ENCODE results near the gene FAT1.

FAT1 gene

DNA sequence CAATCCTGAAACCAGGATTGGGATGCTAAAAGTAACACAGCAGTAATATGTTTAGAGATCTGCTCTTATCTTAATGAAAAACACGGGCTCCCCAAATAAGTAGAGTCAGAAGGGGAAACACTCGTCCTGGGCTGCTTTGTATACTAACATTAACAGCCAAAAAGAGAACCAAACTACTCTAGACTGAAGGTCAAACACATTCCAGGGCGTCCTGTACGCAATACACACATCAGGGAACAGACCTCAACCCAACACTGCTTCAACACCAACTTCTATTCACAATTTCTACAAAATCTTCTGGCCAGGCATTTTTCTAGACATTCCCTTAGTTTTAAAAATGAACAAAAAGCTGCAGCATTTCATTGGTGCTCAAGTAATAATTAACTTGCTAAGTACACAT lies 21.4 kb downstream of the FAT1 start:
- Histone ChIP-seq H2BK12ac (ENCODE audit: low read length) (no peak overlapping the region), H2AFZ (ENCODE audit: insufficient read depth, low read length, poor library complexity) (no peak overlapping the region), H3K36me3 (ENCODE audit: control insufficient read depth in 1 of 2, insufficient read depth in 2 of 2, low read length in 2 of 2) (peaks cover 17 to 25% of the 10 kb centered on the region in 2 experiments), H2AK5ac (ENCODE audit: low read length) (no peak overlapping the region), H3K4ac (ENCODE audit: low read depth, low read length) (no peak overlapping the region), H3K79me1 (ENCODE audit: low read length) (peaks cover 21% of the 10 kb centered on the region), H4K8ac (ENCODE audit: low read depth, low read length) (no peak overlapping the region), H3K14ac (ENCODE audit: low read length) (no peak overlapping the region), H4K91ac (ENCODE audit: low read depth, low read length) (no peak overlapping the region), H4K12ac (ENCODE audit: low read depth, low read length) (no peak overlapping the region), H3K4me2 (ENCODE audit: low read length) (no peak overlapping the region), H3K27ac (ENCODE audit: low read depth, low read length) (no peak overlapping the region), H3K23ac (ENCODE audit: low read length) (no peak overlapping the region), H3K79me2 (ENCODE audit: control insufficient read depth, insufficient read depth, low read length, poor library complexity) (peaks cover 21% of the 10 kb centered on the region), H3K9ac (ENCODE audit: low read length) (no peak overlapping the region), H2BK5ac (ENCODE audit: low read depth, low read length, poor library complexity) (no peak overlapping the region), H3K9me3 (ENCODE audit: insufficient read depth, low read depth, low read length) (no peaks in the 10 kb centered on the region), H3K27me3 (ENCODE audit: insufficient read depth, low read length) (no peaks in the 10 kb centered on the region), H2BK120ac (ENCODE audit: insufficient read depth, low read length, poor library complexity) (no peak overlapping the region), H3K4me3 (ENCODE audit: low read depth, low read length) (no peak overlapping the region), H3K4me1 (ENCODE audit: control insufficient read depth in 1 of 2, insufficient read depth in 2 of 2, low read length in 2 of 2) (peaks cover 22 to 35% of the 10 kb centered on the region in 2 experiments), H3K18ac (ENCODE audit: low read length) (no peak overlapping the region)
- no CpG with 5 or more reads among the region's 4 CpGs for WGBS (ENCODE audit: extremely low coverage, insufficient coverage, insufficient read length)
- DNase-seq, result no peak

DNA sequence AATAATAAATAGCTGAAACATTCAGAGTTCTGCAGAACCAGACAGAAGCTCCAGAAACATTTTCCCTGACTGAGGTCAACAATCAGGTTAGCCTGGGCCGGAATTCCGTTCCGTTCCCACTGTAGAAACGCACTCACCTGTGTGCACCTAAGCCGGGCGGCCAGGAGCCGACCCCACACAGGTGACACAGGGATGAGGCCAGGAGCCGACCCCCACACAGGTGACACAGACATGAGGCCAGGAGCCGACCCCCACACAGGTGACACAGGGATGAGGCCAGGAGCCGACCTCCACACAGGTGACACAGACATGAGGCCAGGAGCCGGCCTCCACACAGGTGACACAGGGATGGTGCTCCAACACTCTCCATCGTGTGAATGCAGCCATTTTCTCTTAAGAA lies 21.9 kb downstream of the FAT1 start:
- WGBS (ENCODE audit: extremely low coverage, insufficient coverage, insufficient read length), result no CpG with 5 or more reads among the region's 12 CpGs
- no peak overlapping the region for H3K4me2 ChIP-seq (ENCODE audit: low read length)
- DNase-seq, result no peak
- no peak overlapping the region for H4K12ac ChIP-seq (ENCODE audit: low read depth, low read length)
- peak overlapping the region; percentile 16 for H2AK5ac ChIP-seq (ENCODE audit: low read length)
- H3K4me3 ChIP-seq (ENCODE audit: low read depth, low read length), result no peak overlapping the region
- H3K27me3 ChIP-seq (ENCODE audit: insufficient read depth, low read length), result no peaks in the 10 kb centered on the region
- H2BK12ac ChIP-seq (ENCODE audit: low read length), result no peak overlapping the region
- H3K9ac ChIP-seq (ENCODE audit: low read length), result no peak overlapping the region
- H4K91ac ChIP-seq (ENCODE audit: low read depth, low read length), result no peak overlapping the region
- peak overlapping the region; percentile 58 for H3K27ac ChIP-seq (ENCODE audit: low read depth, low read length)
- no peak overlapping the region for H3K14ac ChIP-seq (ENCODE audit: low read length)
- no peak overlapping the region for H4K8ac ChIP-seq (ENCODE audit: low read depth, low read length)
- H3K79me1 ChIP-seq (ENCODE audit: low read length), result peaks cover 21% of the 10 kb centered on the region
- H3K9me3 ChIP-seq (ENCODE audit: insufficient read depth, low read depth, low read length), result no peaks in the 10 kb centered on the region
- peaks cover 21% of the 10 kb centered on the region for H3K79me2 ChIP-seq (ENCODE audit: control insufficient read depth, insufficient read depth, low read length, poor library complexity)
- H3K36me3 ChIP-seq (ENCODE audit: control insufficient read depth in 1 of 2, insufficient read depth in 2 of 2, low read length in 2 of 2), result peaks cover 12 to 23% of the 10 kb centered on the region in 2 experiments
- H3K23ac ChIP-seq (ENCODE audit: low read length), result no peak overlapping the region
- H2BK5ac ChIP-seq (ENCODE audit: low read depth, low read length, poor library complexity), result no peak overlapping the region
- H3K4me1 ChIP-seq (ENCODE audit: control insufficient read depth in 1 of 2, insufficient read depth in 2 of 2, low read length in 2 of 2), result peaks cover 22 to 35% of the 10 kb centered on the region in 2 experiments
- H3K18ac ChIP-seq (ENCODE audit: low read length), result peak overlapping the region; percentile 31
- no peak overlapping the region for H3K4ac ChIP-seq (ENCODE audit: low read depth, low read length)
- no peak overlapping the region for H2BK120ac ChIP-seq (ENCODE audit: insufficient read depth, low read length, poor library complexity)
- H2AFZ ChIP-seq (ENCODE audit: insufficient read depth, low read length, poor library complexity), result no peak overlapping the region

DNA sequence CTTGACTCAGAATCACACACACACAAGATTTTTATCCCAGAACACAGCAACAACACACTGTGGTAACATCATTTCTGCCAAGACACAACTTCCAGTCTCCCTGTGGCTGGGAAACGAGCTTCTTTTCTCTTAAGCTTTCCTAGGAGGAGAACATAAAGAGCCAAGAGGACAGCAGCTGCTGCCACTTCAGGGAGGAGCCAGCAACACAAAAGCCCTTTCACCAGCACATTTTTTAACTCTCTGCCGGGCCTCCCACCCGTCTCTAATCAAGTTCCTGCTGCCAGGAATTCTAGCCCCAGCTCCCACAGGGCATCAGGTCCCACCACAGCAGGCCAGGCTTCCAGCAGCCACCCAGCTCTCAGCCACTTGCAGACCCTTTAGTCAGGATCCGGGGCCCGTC lies 22.4 kb downstream of the FAT1 start:
- no peak overlapping the region for H4K12ac ChIP-seq (ENCODE audit: low read depth, low read length)
- H3K9ac ChIP-seq (ENCODE audit: low read length), result no peak overlapping the region
- H3K36me3 ChIP-seq (ENCODE audit: control insufficient read depth in 1 of 2, insufficient read depth in 2 of 2, low read length in 2 of 2), result peaks cover 8 to 19% of the 10 kb centered on the region in 2 experiments
- H3K4ac ChIP-seq (ENCODE audit: low read depth, low read length), result peak overlapping the region; percentile 42
- peak overlapping the region; percentile 25 for H4K8ac ChIP-seq (ENCODE audit: low read depth, low read length)
- no peaks in the 10 kb centered on the region for H3K27me3 ChIP-seq (ENCODE audit: insufficient read depth, low read length)
- peak overlapping the region; percentile 25 for H3K4me2 ChIP-seq (ENCODE audit: low read length)
- H3K79me2 ChIP-seq (ENCODE audit: control insufficient read depth, insufficient read depth, low read length, poor library complexity), result peaks cover 21% of the 10 kb centered on the region
- H3K14ac ChIP-seq (ENCODE audit: low read length), result no peak overlapping the region
- H2BK12ac ChIP-seq (ENCODE audit: low read length), result peak overlapping the region; percentile 67
- H2AK5ac ChIP-seq (ENCODE audit: low read length), result no peak overlapping the region
- peak overlapping the region; percentile 18 for H2BK5ac ChIP-seq (ENCODE audit: low read depth, low read length, poor library complexity)
- H3K4me1 ChIP-seq (ENCODE audit: control insufficient read depth in 1 of 2, insufficient read depth in 2 of 2, low read length in 2 of 2), result peaks cover 22 to 35% of the 10 kb centered on the region in 2 experiments
- H3K4me3 ChIP-seq (ENCODE audit: low read depth, low read length), result no peak overlapping the region
- no peak overlapping the region for H3K18ac ChIP-seq (ENCODE audit: low read length)
- no peak overlapping the region for H3K23ac ChIP-seq (ENCODE audit: low read length)
- no peak overlapping the region for H4K91ac ChIP-seq (ENCODE audit: low read depth, low read length)
- no peak overlapping the region for H2BK120ac ChIP-seq (ENCODE audit: insufficient read depth, low read length, poor library complexity)
- peaks cover 21% of the 10 kb centered on the region for H3K79me1 ChIP-seq (ENCODE audit: low read length)
- H3K27ac ChIP-seq (ENCODE audit: low read depth, low read length), result peak overlapping the region; percentile 58
- no CpG with 5 or more reads among the region's 5 CpGs for WGBS (ENCODE audit: extremely low coverage, insufficient coverage, insufficient read length)
- peak overlapping the region; percentile 35 for H2AFZ ChIP-seq (ENCODE audit: insufficient read depth, low read length, poor library complexity)
- no peak for DNase-seq
- no peaks in the 10 kb centered on the region for H3K9me3 ChIP-seq (ENCODE audit: insufficient read depth, low read depth, low read length)

DNA sequence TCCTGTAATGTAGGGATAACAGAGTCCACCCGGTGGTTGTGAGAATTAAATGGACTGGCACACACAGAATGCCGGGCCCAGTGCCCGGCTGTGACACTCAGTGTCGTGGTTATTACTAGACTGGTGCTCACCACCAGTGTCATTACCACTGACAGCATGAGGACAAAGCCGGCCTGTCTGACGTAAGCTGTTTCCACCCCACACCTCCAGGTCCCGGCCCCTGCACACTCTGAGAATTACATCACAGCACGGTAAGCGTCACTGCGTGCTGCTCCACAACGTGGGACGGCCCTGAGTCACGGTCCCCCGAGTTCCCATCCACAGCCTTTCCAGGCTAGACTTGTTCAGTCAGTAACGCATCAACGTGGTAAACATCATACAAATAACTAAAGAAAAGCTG lies 22.9 kb downstream of the FAT1 start:
- peak overlapping the region; percentile 48 for H3K18ac ChIP-seq (ENCODE audit: low read length)
- H3K4me1 ChIP-seq (ENCODE audit: control insufficient read depth in 1 of 2, insufficient read depth in 2 of 2, low read length in 2 of 2), result peaks cover 22 to 35% of the 10 kb centered on the region in 2 experiments
- peak overlapping the region; percentile 92 for H3K4ac ChIP-seq (ENCODE audit: low read depth, low read length)
- no CpG with 5 or more reads among the region's 16 CpGs for WGBS (ENCODE audit: extremely low coverage, insufficient coverage, insufficient read length)
- no peak overlapping the region for H4K12ac ChIP-seq (ENCODE audit: low read depth, low read length)
- peak in 1 of 2 donors; percentile 14 for DNase-seq
- peak overlapping the region; percentile 88 for H2BK12ac ChIP-seq (ENCODE audit: low read length)
- H2BK5ac ChIP-seq (ENCODE audit: low read depth, low read length, poor library complexity), result peak overlapping the region; percentile 80
- no peak overlapping the region for H2AFZ ChIP-seq (ENCODE audit: insufficient read depth, low read length, poor library complexity)
- peak overlapping the region; percentile 84 for H2BK120ac ChIP-seq (ENCODE audit: insufficient read depth, low read length, poor library complexity)
- H3K79me2 ChIP-seq (ENCODE audit: control insufficient read depth, insufficient read depth, low read length, poor library complexity), result peaks cover 21% of the 10 kb centered on the region
- no peak overlapping the region for H3K4me2 ChIP-seq (ENCODE audit: low read length)
- H3K9ac ChIP-seq (ENCODE audit: low read length), result no peak overlapping the region
- peak overlapping the region; percentile 92 for H4K91ac ChIP-seq (ENCODE audit: low read depth, low read length)
- H3K9me3 ChIP-seq (ENCODE audit: insufficient read depth, low read depth, low read length), result no peaks in the 10 kb centered on the region
- peak overlapping the region; percentile 76 for H4K8ac ChIP-seq (ENCODE audit: low read depth, low read length)
- H3K23ac ChIP-seq (ENCODE audit: low read length), result no peak overlapping the region
- H2AK5ac ChIP-seq (ENCODE audit: low read length), result peak overlapping the region; percentile 89
- peaks cover 6 to 16% of the 10 kb centered on the region in 2 experiments for H3K36me3 ChIP-seq (ENCODE audit: control insufficient read depth in 1 of 2, insufficient read depth in 2 of 2, low read length in 2 of 2)
- H3K4me3 ChIP-seq (ENCODE audit: low read depth, low read length), result no peak overlapping the region
- peak overlapping the region; percentile 93 for H3K14ac ChIP-seq (ENCODE audit: low read length)
- H3K27me3 ChIP-seq (ENCODE audit: insufficient read depth, low read length), result no peaks in the 10 kb centered on the region
- peaks cover 21% of the 10 kb centered on the region for H3K79me1 ChIP-seq (ENCODE audit: low read length)
- peak overlapping the region; percentile 58 for H3K27ac ChIP-seq (ENCODE audit: low read depth, low read length)
